GM21576 (cell line): ENCODE measurements around the gene TMEM17.

Experiments used
- ATAC-seq: cut with Tn5 transposase; IDR thresholded peaks from one replicate; pipeline ENCODE4 v1.9.1; 2021; ENCODE audit warnings: mild to moderate bottlenecking, moderate library complexity; ENCODE audit not compliant: unreplicated experiment

Gene TMEM17

DNA sequence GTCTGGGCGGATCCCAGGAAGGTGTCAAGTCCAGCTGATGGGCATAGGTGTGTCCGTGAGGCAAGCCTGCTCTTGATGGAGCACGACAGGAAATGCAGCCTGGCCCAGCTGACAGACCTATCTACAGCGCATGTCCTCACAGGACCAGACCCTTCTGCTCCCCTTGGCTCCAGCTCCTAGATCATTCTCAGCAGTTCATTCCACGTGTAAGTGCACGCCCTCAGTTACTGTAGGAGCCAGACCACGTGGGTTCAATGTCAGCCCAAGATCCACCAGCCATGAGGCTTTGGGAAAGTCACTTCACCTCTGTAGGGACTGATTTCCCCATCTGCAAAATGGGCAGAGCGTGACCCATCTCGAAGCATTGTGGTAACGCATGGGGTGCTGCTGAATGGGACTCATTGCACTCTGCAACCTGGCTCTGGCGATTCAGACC lies 47.8 kb downstream of the TMEM17 start:
- ATAC-seq = no peak

DNA sequence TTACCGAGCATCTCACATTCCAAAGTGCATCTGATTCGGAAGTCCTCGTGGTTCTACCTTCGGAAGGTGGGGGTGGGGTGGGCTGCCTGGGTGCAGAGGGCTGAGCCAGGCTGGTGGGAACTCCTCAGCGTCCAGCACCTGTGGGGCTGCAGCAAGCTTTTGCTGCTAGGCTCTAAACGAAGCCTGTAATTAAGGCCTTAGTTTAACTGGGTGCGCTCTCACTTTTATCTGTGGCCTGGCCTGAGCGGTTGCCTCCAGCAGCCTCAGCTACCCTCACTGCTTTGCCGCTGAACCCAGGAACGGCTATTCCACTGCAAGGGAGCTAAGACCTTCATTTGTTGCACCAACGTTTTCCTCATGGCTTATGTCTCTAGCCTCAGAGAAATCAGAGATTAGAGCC lies 48.4 kb downstream of the TMEM17 start:
- no peak for ATAC-seq

DNA sequence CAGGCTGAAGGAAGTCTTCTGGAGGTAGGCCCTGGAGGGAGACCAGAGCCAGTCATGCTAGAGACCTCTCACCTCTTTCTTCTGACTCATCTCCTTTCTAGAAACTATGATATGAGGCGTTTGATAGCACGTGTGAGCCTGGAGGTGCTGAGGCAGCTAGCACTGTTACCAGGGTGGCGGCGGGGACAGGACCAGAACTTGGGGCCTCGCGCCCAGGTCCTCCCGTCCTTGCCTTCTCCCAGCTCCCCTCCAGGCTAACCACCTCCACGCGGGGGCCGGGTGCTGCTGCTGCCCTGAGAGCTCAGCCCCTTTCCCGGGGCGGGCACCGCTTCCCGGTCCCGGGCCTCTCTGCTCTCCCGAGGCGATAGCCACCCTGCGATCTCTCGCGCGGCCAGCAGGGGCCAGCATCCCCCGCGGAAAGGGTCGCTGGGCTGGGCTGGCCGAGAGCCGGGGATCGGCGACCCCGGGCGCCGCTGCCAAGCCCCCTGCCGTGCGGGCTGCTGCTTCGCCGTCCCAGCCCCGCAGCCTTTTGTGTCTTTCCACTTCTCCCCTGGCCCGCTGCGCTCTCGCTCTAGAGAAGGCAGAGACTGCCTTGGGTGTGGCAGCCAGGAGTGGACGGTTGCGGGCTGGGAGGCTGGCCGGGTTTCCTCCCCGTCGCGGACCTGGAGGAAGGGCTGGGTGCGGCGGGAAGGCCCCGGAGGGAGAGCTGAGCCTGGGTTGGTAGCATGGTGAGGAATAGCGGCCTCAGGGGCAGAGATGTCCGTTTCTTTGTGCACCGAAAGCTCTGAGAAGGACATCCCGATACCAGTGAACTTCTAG lies 49.1 kb downstream of the TMEM17 start:
- ATAC-seq = peak; percentile 89

DNA sequence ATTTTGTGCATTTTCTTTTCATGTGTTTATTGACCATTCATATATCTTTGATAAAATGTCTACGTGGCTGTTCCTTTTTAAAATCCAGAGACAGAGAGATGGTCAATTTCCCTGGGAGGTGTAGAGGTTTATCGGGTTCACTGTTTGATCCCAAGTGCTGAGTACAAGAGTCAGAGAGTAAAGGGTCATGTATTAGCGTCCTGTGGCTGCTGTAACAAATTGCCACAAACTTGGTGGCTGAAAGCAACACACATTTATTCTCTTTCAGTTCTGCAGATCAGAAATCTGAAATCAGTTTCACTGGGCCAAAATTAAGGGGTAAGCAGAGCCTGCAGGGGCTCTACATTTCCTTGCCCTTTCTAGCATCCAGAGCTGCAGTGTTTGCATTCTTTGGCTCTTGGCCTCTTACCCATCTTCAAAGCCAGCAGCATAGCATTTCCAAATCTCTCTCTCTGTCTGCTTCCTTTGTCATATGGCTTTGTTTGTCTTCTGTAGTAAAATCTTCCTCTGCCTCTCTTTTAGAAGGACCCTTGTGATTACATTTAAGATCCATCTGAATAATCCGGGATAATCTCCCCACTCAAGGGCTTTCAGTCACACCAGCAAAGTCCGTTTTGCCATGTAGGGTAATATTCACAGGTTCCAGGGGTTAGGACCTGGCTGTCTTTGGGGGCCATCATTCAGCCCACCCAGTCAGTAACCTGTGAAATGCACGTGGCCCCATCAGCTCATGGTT lies 49.9 kb downstream of the TMEM17 start:
- ATAC-seq = no peak

DNA sequence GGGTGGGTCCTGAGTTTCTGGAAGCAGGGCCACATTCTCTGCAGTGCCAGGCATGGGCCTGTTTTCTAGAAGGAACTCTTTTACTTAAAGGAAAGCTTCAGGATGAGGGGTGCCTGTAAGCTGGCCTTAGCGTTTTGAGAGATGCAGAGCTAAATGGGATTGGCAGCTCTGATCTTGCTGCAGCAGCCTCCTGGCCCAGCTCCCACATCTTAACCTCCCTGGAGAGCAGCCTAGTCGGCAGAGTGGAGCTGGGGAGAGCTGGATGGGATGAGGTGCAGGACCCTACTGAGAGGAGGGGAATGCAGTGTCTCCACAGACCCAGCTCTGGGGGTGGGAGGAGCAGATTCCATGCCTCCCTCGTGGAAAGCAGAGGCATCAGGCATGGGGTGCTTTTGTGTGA lies 52.0 kb downstream of the TMEM17 start:
- ATAC-seq = no peak

DNA sequence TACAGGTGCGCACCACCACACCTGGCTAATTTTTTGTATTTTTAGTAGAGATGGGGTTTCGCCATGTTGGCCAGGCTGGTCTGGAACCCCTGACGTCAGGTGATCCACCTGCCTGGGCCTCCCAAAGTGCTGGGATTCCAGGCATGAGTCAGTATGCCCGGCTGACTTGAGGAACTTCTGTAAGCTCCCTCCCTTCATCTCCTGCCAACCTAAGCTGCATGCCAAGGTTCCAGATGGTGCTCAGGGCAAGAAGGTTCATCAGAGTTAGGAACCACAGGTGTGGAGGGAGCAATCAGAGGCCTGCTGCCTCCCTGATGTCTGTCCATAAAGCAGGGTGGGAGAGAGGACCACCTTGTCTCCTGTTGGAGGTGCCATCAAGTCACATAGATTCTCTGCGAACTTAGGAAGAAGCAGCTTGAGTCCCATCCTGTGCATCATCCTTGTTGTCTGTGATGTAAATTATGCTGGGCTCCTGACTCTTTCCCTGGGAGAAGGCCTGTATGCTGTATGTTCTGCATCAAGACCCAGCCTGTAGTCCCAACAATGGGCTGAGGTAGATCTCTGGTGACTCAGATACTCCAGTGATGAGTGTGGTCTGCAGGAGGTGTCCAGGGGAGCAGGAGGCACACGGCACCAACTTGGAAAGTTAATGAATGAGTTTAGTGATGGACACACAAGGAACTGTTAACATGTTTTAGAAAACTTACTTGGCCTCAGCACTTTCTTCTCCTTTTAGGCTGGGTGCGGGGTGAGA lies 53.1 kb downstream of the TMEM17 start:
- ATAC-seq = no peak

DNA sequence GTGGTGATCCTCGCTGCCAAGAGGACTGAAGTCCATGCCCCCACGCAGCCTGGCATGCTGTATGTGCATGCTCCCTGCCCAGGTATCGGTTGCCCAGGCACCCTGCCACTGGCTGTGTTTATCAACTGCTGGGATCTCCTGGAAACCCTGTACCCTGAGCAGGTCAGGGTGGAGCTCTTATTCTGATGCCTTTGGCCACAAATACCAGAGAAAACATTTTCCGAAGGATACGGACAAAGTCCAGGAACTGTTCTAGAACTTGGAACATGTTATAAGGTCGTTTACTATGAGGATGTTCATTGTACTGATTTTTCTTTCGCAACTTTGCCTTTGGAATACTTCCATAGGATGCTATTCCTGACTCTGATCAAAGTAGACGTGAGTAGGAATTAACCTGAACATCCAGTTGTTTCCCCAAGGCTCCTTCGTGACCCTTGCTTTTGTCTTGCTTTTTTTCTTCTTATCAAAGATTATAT lies 55.2 kb downstream of the TMEM17 start:
- ATAC-seq = no peak
